HCT116 (cell line): ENCODE results near the gene ACLY.
"Not testable (repeated sequence)": the region's sequence is repeated elsewhere in the genome, so short reads cannot be mapped to it uniquely, and the experiment has no call there.

Source experiments
- CBX3 ChIP-seq: IDR thresholded peaks from 2 replicates; pipeline ENCODE4 v1.6.1; 2012; ENCODE audit warnings: low read depth
- CEBPB ChIP-seq: IDR thresholded peaks from 2 replicates; pipeline ENCODE4 v1.6.1; 2012; ENCODE audit warnings: low read depth
- CTCF ChIP-seq, 3 experiments: fragments of 200-600 bp in 1 of 3; sonication (generic) in 1 of 3; IDR thresholded peaks in 2 of 3; conservative IDR thresholded peaks in 1 of 3; 2 replicates each; pipeline ENCODE4 v1.5.1; 2012 to 2017; ENCODE audit warnings: low read depth in 2 of 3, low read length in 2 of 3, antibody characterized with exemption in 1 of 3, borderline replicate concordance in 1 of 3, control low read depth in 1 of 3, mild to moderate bottlenecking in 1 of 3, mixed read lengths in 1 of 3, mixed run types in 1 of 3, moderate library complexity in 1 of 3; ENCODE audit not compliant: insufficient read depth in 1 of 3
- EZH2 ChIP-seq: fragments of 200-600 bp; sonication (generic); IDR thresholded peaks from 2 replicates; pipeline ENCODE4 v1.6.1; 2017; ENCODE audit warnings: antibody characterized with exemption, mixed run types
- EZH2phosphoT487 ChIP-seq: fragments of 200-600 bp; IDR thresholded peaks from 2 replicates; pipeline ENCODE4 v1.6.1; 2018; ENCODE audit warnings: antibody characterized with exemption, borderline replicate concordance
- JUND ChIP-seq: IDR thresholded peaks from 2 replicates; pipeline ENCODE4 v1.6.1; 2012
- POLR2A ChIP-seq: IDR thresholded peaks from 2 replicates; pipeline ENCODE4 v1.7.0; 2011; ENCODE audit warnings: borderline replicate concordance; ENCODE audit not compliant: insufficient read depth, insufficient read length; ENCODE audit errors: extremely low read depth
- POLR2AphosphoS5 ChIP-seq: IDR thresholded peaks from 2 replicates; pipeline ENCODE4 v1.6.1; 2011; ENCODE audit warnings: mild to moderate bottlenecking, low read depth, low read length, moderate library complexity
- SIN3A ChIP-seq: IDR thresholded peaks from 2 replicates; pipeline ENCODE4 v1.6.1; 2012; ENCODE audit warnings: low read depth
- SRF ChIP-seq: IDR thresholded peaks from 2 replicates; pipeline ENCODE4 v1.6.1; 2012; ENCODE audit warnings: low read depth
- YY1 ChIP-seq: IDR thresholded peaks from 2 replicates; pipeline ENCODE4 v1.6.1; 2011; ENCODE audit warnings: low read length, low read depth, moderate library complexity, mild to moderate bottlenecking; ENCODE audit not compliant: insufficient replicate concordance; ENCODE audit errors: extremely low read depth
- TF ChIP-seq, protein P1 (sequence below): IDR thresholded peaks from 2 replicates; pipeline ENCODE4 v1.6.1; 2012
- TF ChIP-seq, protein P2 (sequence below): IDR thresholded peaks from 2 replicates; pipeline ENCODE4 v1.6.1; 2012; ENCODE audit warnings: low read depth
- TF ChIP-seq, protein P3 (sequence below): IDR thresholded peaks from 2 replicates; pipeline ENCODE4 v1.6.1; 2012

DNA sequence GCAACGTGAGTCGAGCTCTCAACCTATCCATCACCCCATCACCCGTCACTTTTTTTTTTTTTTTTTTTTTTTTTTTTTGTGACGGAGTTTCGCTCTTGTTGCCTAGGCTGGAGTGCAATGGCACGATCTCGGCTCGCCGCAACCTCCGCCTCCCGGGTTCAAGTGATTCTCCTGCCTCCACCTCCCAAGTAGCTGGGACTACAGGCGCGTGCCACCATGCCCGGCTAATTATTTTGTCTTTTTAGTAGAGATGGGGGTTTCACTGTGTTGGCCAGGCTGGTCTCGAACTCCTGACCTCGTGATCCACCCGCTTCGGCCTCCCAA, 12.0 kb upstream of the ACLY start:
- TF ChIP-seq CTCF (IDR thresholded peaks at IDR 0.05 in 2 of 3, conservative IDR thresholded peaks at IDR 0.05 in 1 of 3; ENCODE audit: borderline replicate concordance in 1 of 3, insufficient read depth in 1 of 3, low read depth in 2 of 3, low read length in 2 of 3); EZH2phosphoT487; EZH2; POLR2AphosphoS5; CEBPB; SIN3A; POLR2A; YY1; CBX3; JUND; SRF: not testable (repeated sequence)
- TF ChIP-seq, protein P1, sequence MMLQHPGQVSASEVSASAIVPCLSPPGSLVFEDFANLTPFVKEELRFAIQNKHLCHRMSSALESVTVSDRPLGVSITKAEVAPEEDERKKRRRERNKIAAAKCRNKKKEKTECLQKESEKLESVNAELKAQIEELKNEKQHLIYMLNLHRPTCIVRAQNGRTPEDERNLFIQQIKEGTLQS = not testable (repeated sequence)
- TF ChIP-seq, protein P2, sequence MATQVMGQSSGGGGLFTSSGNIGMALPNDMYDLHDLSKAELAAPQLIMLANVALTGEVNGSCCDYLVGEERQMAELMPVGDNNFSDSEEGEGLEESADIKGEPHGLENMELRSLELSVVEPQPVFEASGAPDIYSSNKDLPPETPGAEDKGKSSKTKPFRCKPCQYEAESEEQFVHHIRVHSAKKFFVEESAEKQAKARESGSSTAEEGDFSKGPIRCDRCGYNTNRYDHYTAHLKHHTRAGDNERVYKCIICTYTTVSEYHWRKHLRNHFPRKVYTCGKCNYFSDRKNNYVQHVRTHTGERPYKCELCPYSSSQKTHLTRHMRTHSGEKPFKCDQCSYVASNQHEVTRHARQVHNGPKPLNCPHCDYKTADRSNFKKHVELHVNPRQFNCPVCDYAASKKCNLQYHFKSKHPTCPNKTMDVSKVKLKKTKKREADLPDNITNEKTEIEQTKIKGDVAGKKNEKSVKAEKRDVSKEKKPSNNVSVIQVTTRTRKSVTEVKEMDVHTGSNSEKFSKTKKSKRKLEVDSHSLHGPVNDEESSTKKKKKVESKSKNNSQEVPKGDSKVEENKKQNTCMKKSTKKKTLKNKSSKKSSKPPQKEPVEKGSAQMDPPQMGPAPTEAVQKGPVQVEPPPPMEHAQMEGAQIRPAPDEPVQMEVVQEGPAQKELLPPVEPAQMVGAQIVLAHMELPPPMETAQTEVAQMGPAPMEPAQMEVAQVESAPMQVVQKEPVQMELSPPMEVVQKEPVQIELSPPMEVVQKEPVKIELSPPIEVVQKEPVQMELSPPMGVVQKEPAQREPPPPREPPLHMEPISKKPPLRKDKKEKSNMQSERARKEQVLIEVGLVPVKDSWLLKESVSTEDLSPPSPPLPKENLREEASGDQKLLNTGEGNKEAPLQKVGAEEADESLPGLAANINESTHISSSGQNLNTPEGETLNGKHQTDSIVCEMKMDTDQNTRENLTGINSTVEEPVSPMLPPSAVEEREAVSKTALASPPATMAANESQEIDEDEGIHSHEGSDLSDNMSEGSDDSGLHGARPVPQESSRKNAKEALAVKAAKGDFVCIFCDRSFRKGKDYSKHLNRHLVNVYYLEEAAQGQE = not testable (repeated sequence)
- TF ChIP-seq, protein P3, sequence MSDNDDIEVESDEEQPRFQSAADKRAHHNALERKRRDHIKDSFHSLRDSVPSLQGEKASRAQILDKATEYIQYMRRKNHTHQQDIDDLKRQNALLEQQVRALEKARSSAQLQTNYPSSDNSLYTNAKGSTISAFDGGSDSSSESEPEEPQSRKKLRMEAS = not testable (repeated sequence)
